NCI-H446 (cell line): ENCODE results near the gene PDXP.

ENCODE experiments used
- DNase-seq, 2 experiments: peaks; one replicate each; lab custom pipeline; 2025; lab: John Stamatoyannopoulos, UW

Gene PDXP

GRCh38 chr22:37697538-37697835, 39.0 kb downstream of the PDXP start:
- DNase-seq, result no peak

DNA sequence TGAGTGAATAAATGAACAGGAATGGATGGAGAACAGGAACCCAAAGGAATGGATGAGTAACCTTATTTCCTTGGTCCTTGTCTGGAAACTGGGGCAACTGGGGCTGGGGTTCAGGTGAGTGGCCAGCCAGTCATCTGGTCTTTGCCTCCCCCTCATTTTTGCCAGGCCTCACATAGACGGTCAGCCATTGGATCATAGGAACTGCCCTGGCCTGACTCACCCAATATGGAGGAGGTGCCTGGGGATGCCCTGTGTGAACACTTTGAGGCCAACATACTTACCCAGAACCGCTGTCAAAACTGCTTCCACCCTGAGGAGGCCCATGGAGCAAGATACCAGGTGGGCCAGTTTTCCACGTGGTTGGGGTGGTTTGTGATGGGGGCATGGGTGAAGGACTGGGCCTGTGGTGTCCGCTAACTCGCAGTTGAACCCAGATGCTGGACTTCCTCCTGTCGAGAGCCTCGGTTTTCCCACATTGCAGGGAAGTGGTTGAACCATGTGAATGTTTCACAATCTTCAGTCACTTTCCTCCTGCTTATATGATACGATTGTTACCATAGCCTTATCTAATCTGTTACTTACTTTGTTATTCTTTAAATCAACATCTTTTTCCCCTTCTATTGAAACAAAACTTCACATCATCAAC, 42.7 kb downstream of the PDXP start:
- no peak for DNase-seq

- no peak for DNase-seq
These were observed 45.4 kb downstream of the PDXP start for GRCh38 chr22:37703906-37704305.

GRCh38 chr22:37704645-37705044, 46.1 kb downstream of the PDXP start:
- DNase-seq, result no peak

- no peak for DNase-seq
These were observed 46.7 kb downstream of the PDXP start for GRCh38 chr22:37705205-37705604.

DNA sequence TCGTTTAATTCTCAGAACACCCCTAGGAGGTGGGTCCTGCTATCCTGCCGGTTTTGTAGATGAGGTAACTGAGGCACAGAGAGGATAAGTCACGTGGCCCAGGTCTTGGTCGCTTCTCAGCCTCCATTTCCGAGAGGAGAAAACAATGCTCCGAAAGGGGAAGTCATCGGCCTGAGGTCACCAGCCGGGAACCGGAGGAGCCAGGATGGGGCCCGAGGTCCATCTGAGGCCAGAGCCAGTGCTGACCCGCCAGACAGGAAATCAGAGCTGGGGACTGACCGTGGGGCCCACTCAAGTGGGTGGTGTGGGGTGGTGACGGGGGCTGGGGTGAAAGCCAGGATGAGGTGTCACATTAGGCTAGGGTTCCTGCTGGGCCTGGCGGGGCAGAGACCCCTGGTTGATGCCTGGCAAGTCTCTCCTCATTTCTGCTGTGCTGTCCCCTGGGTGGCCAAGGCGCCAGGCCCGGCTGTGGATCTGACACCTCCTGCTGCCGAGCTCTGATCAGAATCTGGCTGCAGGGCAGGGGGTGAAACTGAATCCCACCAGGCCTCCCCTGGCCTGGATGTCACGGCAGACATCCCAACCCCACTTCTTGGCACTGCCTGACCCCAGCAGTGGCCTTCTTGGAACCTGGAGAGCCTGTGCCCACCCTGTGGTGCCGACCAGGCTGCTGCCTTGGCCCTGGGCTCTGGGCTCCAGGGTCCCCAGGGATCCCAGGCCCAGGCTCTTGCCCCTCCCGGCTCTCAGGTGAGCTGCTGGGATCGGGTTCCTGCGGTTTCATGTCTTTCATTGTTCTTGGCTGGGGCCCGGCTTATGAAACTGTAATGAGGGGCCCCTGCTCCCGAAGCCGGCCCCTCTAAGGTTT, 50.3 kb downstream of the PDXP start:
- DNase-seq, result no peak

- no peak for DNase-seq
These were observed 50.9 kb downstream of the PDXP start for GRCh38 chr22:37709445-37709765.

DNA sequence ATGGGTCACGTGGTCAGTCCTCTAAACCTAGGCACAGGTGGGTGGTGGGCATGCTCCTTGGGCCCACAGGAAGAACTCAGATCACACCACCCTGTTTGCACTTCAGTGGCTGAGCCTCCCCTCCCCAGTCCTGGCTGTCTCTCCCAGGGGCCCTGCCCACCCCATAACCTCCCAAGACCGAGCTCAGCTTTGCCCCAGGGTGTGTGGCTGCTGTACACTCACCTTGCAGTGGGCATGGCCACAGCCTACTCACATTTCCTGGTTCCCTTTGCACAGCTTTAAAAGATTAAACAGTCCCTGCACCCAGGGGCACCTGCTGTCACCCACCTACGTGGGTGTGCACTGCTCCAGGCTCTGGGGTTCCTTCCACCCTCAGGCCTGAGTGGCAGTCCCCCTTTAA, 52.2 kb downstream of the PDXP start:
- DNase-seq, result no peak

GRCh38 chr22:37711490-37711889, 53.0 kb downstream of the PDXP start:
- no peak for DNase-seq

- no peak for DNase-seq
These were observed 55.2 kb downstream of the PDXP start for GRCh38 chr22:37713761-37714160.

- no peak for DNase-seq
These were observed 56.1 kb downstream of the PDXP start for GRCh38 chr22:37714634-37715033.

DNA sequence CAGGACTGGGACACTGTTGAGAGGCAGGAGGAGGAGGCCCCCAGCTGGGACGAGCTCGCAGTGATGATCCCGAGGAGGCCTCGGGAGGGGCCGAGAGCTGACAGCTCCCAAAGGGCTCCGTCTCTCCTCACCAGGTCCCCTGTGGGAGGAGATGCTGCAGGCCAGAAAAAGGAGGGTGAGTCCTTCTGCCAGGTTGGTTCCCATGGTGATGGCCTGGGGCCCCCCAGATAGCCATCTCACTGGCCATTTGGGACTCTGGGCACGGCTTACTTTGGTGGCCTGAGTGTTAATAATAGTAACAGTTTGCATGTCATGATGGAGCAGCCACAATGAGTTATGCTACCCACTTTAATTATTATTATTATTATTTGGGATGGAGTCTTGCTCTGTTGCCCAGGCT, 57.2 kb downstream of the PDXP start:
- no peak for DNase-seq
